Fibroblast of lung (primary cell): ENCODE measurements around the gene KLRF1. TPM values are rescaled to one million over a fixed set of nuclear protein-coding genes. Genes with fewer than 3 reads are reported as not detected.

ENCODE experiments used
- DNase-seq, 2 donors: peaks; one replicate each; pipeline versions ENCODE4 v3.0.0 to v3.0.0-alpha.2; 2010; ENCODE audit warnings: low read depth in 2 of 2
- H2AFZ ChIP-seq: 2 replicates; pipeline ENCODE4 v1.5.1; 2012; ENCODE audit warnings: low read length, control low read depth, inconsistent platforms
- H3K27ac ChIP-seq: 2 replicates; pipeline ENCODE4 v1.5.1; 2011; ENCODE audit warnings: low read length, control low read depth; ENCODE audit not compliant: insufficient read depth
- H3K27me3 ChIP-seq: 2 replicates; pipeline ENCODE4 v1.5.1; 2011; ENCODE audit warnings: mild to moderate bottlenecking, low read length; ENCODE audit not compliant: control insufficient read depth, insufficient read depth
- H3K36me3 ChIP-seq: 2 replicates; pipeline ENCODE4 v1.5.1; 2011; ENCODE audit warnings: low read length; ENCODE audit not compliant: control insufficient read depth, insufficient read depth
- H3K4me1 ChIP-seq: 2 replicates; pipeline ENCODE4 v1.5.1; 2011; ENCODE audit warnings: low read length; ENCODE audit not compliant: control insufficient read depth, insufficient read depth; ENCODE audit errors: extremely low read depth
- H3K4me2 ChIP-seq: 2 replicates; pipeline ENCODE4 v1.5.1; 2011; ENCODE audit warnings: low read length, control low read depth; ENCODE audit not compliant: insufficient read depth; ENCODE audit errors: extremely low read depth
- H3K4me3 ChIP-seq, 4 experiments: fragments of 200-600 bp in 1 of 4; sonication (generic) in 1 of 4; replicated peaks in 1 of 4; 2 replicates each; pipeline ENCODE4 v1.5.1; 2011 to 2016; ENCODE audit warnings: low read length in 4 of 4, low read depth in 3 of 4, mild to moderate bottlenecking in 3 of 4, control low read depth in 2 of 4, inconsistent platforms in 1 of 4, mixed read lengths in 1 of 4; ENCODE audit not compliant: insufficient read depth in 1 of 4; ENCODE audit errors: control extremely low read depth in 1 of 4
- H3K79me2 ChIP-seq: 2 replicates; pipeline ENCODE4 v1.5.1; 2012; ENCODE audit warnings: mild to moderate bottlenecking, low read length, inconsistent platforms; ENCODE audit not compliant: control insufficient read depth, insufficient read depth
- H3K9ac ChIP-seq: 2 replicates; pipeline ENCODE4 v1.5.1; 2011; ENCODE audit warnings: mild to moderate bottlenecking, low read length, control low read depth; ENCODE audit not compliant: insufficient read depth
- H3K9me3 ChIP-seq: 2 replicates; pipeline ENCODE4 v1.5.1; 2012; ENCODE audit warnings: low read depth, low read length; ENCODE audit not compliant: control insufficient read depth, insufficient read depth
- H4K20me1 ChIP-seq: 2 replicates; pipeline ENCODE4 v1.5.1; 2011; ENCODE audit warnings: low read length; ENCODE audit not compliant: control insufficient read depth, insufficient read depth; ENCODE audit errors: extremely low read depth
- CTCF ChIP-seq, 2 donors: IDR thresholded peaks in 1 of 2; conservative IDR thresholded peaks in 1 of 2; 1 replicate in 1 of 2; 2 replicates in 1 of 2; pipeline ENCODE4 v1.5.1; 2011 to 2012; ENCODE audit warnings: low read length in 2 of 2, control low read depth in 1 of 2, inconsistent platforms in 1 of 2, low read depth in 1 of 2, mild to moderate bottlenecking in 1 of 2
- EZH2 ChIP-seq: IDR thresholded peaks from 2 replicates; pipeline ENCODE4 v1.5.1; 2012; ENCODE audit warnings: low read length, control low read depth, mild to moderate bottlenecking; ENCODE audit errors: missing control alignments
- polyA plus RNA-seq, 2 donors: library from polyadenylated mRNA; depleted of rRNA in 1 of 2; stranded (reverse) in 1 of 2; unstranded in 1 of 2; fragments of >200 nt; gene quantifications; 2 replicates each; pipeline ENCODE4 v1.2.1, GENCODE V29; 2011 to 2012; ENCODE audit warnings: missing spikeins in 1 of 2
- total RNA-seq: library from RNA; depleted of rRNA; stranded (reverse); fragments of >200 nt; gene quantifications from 2 replicates; pipeline ENCODE4 v1.2.1, GENCODE V29; 2014

The KLRF1 gene
- total and polyA plus RNA-seq, 2 donors (not counting 1 experiment from before 2014, with no cell fraction given) = 0.11 TPM; not detected in 1

GRCh38 chr12:9851050-9851449, 23.8 kb downstream of the KLRF1 start:
- H3K9me3 ChIP-seq = no peaks in the 10 kb centered on the region
- no peak overlapping the region for H2AFZ ChIP-seq
- H3K4me3 ChIP-seq = no peak overlapping the region
- no peaks in the 10 kb centered on the region for H3K27me3 ChIP-seq
- TF ChIP-seq EZH2 (no peak), CTCF (conservative IDR thresholded peaks at IDR 0.05 in 1 of 2, IDR thresholded peaks at IDR 0.05 in 1 of 2; ENCODE audit: low read depth in 1 of 2, low read length in 2 of 2) (no peak)
- no peak overlapping the region for H3K4me2 ChIP-seq
- H3K79me2 ChIP-seq = no peaks in the 10 kb centered on the region
- H4K20me1 ChIP-seq = no peaks in the 10 kb centered on the region
- no peak overlapping the region for H3K27ac ChIP-seq
- no peak overlapping the region for H3K9ac ChIP-seq
- no peak for DNase-seq
- no peaks in the 10 kb centered on the region for H3K36me3 ChIP-seq
- no peaks in the 10 kb centered on the region for H3K4me1 ChIP-seq

- no peak for TF ChIP-seq CTCF (conservative IDR thresholded peaks at IDR 0.05 in 1 of 2, IDR thresholded peaks at IDR 0.05 in 1 of 2; ENCODE audit: low read depth in 1 of 2, low read length in 2 of 2)
- no peak for TF ChIP-seq EZH2
- no peaks in the 10 kb centered on the region for H3K9me3 ChIP-seq
- no peak overlapping the region for H3K9ac ChIP-seq
- no peaks in the 10 kb centered on the region for H3K4me1 ChIP-seq
- no peak overlapping the region for H3K4me3 ChIP-seq
- H3K79me2 ChIP-seq = no peaks in the 10 kb centered on the region
- H4K20me1 ChIP-seq = no peaks in the 10 kb centered on the region
- no peaks in the 10 kb centered on the region for H3K36me3 ChIP-seq
- H3K4me2 ChIP-seq = no peak overlapping the region
- no peaks in the 10 kb centered on the region for H3K27me3 ChIP-seq
- H3K27ac ChIP-seq = no peak overlapping the region
- H2AFZ ChIP-seq = no peak overlapping the region
- DNase-seq = no peak
These were observed 24.6 kb downstream of the KLRF1 start for GRCh38 chr12:9851927-9852326.

- Histone ChIP-seq H2AFZ (no peak overlapping the region), H3K4me1 (no peaks in the 10 kb centered on the region), H3K9ac (no peak overlapping the region), H3K27me3 (no peaks in the 10 kb centered on the region), H3K79me2 (no peaks in the 10 kb centered on the region), H3K36me3 (no peaks in the 10 kb centered on the region), H3K27ac (no peak overlapping the region), H3K4me3 (no peak overlapping the region), H3K9me3 (no peaks in the 10 kb centered on the region), H4K20me1 (no peaks in the 10 kb centered on the region), H3K4me2 (no peak overlapping the region)
- TF ChIP-seq EZH2 = no peak
- DNase-seq = no peak
These were observed 28.9 kb downstream of the KLRF1 start for GRCh38 chr12:9856151-9856550.
